GM18526 (cell line): ENCODE results near the gene TDRD12.

ENCODE experiments used
- POLR2A ChIP-seq: IDR thresholded peaks from 3 replicates; pipeline ENCODE4 v1.6.1; 2011; ENCODE audit not compliant: insufficient read length; ENCODE audit errors: extremely low read depth

TDRD12 gene

DNA sequence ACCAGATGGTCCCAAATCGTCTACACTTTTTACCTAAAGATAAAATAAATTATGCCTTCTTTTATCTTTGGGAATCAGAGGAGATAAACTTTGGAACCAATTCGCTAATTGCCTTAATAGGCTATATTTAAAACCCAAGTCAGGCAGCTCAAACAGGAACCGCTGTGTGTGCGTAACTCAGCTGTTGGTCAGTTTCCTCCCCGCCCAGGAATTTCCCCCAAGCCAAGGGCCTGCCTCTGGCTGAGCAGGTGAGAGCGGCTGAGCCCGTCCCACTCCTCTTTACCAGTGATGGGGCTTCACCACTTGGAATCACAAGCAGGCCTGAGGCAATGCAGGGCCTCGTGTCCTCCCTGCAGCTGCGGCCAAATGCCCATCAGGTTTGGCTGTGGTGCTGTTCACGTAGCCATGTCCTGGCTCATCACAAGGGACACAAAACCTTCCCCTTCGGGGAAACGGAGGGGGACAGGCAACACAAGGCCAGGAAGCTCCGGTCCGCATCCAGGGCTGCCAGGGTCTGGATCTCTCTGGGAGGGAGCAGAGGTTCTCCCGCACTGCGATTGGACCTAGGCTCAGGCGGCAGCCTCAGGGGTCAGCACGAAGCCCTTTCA lies 150.5 kb downstream of the TDRD12 start:
- no peak for TF ChIP-seq POLR2A

DNA sequence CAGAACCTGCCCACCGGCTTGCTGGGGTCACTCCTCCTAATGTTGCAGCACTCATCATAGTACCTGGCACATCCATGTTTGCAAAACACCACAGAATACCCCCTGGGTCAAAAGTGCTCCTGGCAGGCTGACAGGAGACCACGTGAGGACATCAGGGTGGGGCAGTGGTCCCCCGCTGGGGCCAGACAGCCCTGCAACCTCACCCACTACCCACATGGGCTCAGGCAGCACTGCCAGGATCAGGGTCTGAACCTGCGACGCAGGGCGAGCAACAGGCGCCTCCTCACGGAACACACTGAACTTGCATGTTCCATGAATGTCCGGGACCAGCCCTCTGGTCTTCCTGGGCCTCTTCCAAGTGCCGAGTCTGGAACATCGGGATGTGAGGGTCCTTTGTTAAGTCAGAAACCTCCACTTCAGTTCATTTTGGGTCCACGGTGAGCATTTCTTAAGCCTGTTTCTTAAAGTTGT lies 151.4 kb downstream of the TDRD12 start:
- TF ChIP-seq POLR2A, result no peak

DNA sequence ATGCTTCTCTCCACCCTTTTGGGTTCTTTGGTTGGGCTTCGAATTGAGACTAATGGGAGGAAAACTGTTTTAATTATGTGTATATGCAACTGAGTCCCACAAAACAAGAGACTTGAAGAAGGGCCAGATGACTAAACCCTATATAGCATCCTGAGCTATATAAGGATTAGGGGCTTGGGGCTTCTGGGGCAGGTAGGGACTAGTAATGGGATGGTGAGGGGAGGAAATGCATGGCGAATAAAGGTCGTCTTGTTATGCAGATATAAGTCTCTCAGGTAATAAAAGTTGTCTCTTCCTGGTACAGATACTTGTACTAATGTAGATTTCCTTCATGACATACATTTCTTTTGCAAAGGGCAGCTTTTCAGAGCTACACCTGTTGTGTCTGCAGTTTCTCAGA lies 152.8 kb downstream of the TDRD12 start:
- no peak for TF ChIP-seq POLR2A

DNA sequence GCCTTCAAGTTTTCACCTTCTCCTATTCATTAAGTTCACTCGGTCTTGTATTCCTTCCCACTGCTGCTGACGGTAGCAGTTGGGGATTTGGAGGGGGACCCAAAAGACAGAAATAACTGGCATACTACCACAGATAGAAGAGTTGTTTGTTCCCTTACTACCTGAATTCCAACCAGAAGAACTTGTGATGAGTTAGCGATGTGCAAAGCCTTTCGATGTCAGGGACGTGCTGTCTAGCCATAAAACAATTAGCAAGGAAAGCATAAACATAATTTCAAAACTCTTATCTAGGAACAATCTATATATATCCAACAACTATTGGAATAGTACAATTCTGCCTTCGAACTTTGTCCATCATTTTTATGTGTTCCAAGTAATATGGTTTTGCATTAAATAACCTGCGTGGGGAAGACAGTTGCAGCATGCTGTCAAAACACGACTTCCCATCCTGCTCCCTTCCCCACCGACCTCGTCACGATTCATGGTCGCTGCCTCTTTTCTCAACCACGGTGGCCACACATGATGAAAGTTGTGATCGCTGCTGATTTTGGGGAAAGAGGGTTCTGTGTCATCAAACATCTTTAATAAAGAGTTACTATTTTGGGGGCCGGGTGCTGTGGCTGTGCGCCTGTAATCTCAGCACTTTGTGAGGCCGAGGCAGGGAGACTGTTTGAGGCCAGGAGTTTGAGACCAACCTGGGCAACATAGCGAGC lies 153.8 kb downstream of the TDRD12 start:
- TF ChIP-seq POLR2A, result no peak

DNA sequence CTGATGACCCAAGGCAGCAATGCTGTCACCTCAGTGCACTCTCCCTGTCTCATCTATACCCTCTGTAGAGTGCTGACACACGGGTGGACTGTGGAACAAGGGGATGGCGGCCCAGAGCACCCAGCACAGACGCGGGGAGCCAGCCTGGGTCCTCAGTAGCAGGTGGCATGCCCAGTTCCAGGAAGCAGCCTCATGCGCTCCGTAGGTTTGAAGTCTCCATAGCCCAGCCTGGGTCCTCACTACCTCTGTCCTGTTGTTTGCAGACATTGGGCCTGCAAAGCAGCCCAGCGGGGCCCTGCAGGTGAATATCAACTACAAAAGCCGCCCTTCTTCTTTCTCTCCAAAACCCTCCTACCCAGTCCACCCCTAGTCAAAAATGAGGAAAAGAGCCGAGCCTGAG lies 155.0 kb downstream of the TDRD12 start:
- no peak for TF ChIP-seq POLR2A

DNA sequence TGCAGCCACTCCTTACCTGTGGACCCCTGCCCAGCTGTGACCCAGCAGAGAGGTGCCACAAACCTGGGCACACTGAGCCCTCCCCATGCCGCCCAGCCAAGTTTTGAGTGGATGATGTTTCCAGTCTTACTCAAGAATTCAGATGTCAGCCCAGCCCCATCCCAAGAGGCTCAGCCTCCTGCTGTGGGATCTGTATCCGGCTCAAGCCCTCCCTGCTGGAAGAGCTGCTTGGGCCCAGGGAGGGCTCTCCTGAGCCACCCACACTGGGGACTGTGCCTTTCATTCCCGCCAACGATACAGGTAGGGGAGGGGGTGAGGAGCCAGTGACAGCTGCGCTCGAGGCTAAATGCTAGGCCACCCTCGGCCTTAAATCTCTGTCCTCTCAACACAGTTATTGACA lies 155.9 kb downstream of the TDRD12 start:
- no peak for TF ChIP-seq POLR2A

DNA sequence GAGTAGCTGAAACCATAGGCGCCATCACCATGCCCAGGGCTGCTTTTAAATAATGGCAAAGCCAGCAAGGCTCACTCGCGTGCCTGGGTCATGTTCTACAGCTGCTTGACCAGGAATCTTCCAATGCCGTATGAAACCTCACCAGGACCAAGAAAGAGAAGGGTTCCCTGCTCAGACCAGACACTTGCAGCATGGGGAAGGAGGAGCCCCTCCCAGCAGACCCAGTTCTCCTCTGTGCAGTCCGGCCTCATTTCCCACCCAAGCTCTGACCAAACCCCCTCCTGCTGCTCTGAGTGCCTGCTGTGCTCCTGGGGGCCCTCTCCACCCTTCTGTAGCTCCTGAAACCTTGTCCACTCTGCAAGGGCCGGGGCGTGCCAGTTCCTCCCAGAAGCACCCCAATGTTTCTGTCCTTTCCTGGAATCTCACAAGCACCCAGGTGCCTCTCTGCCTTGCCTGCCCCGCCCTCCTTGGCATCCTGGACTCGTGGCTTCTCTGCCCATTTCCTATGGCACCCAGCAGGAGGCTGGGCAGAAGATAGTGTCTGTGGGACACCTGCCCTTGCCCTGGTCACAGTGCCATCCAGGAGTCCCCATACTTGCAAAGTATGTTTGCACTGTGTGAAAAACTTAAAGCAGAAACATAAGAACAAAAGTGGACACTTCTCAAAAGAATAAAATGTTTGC lies 156.8 kb downstream of the TDRD12 start:
- no peak for TF ChIP-seq POLR2A

DNA sequence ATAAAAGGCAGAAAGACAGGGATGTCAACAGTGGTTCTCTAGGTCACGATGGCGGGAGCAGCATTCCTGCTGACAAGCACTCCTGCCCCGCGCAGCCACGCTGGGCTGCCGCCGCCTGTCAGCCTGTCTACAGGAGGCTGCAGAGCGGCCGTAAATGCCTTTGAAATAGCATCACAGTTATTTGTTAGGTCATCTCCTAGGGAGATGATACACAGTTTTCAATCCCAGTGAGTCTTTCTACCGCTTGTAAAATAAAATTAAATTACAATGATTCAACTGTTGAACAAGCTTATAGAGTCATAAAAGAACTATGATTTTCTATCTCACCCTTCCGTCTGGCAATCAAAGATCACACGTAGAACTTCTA lies 157.3 kb downstream of the TDRD12 start:
- no peak for TF ChIP-seq POLR2A
